HCT116 (cell line): ENCODE measurements around the gene NFKB1. TPM values are rescaled to one million over a fixed set of nuclear protein-coding genes. Genes with fewer than 3 reads are reported as not detected.
A peak's percentile ranks its signal among the peaks of the same experiment; 100 is the strongest.

Experiments used
- ATAC-seq: fragments of 200-7000 bp; cut with Tn5 transposase; 2 replicates; pipeline ENCODE4 v1.9.1; 2020; ENCODE audit warnings: mild to moderate bottlenecking, moderate library complexity
- BruUV-seq: library from RNA; stranded (reverse); fragments of 400-500 nt; replicated peaks from 2 replicates; lab custom pipeline; 2021; lab: Mats Ljungman, UMichigan
- CTCF ChIA-PET: fragments of 300-600 bp; sonication (Branson Sonifier 250); formaldehyde crosslinking; loops from one replicate; lab custom pipeline; 2021; ENCODE audit warnings: antibody characterized with exemption; lab: Charles Lee
- POLR2A ChIA-PET: fragments of 300-600, 350-600 bp; sonication (Branson Sonifier 250); formaldehyde crosslinking; loops from one replicate; lab custom pipeline; 2021; ENCODE audit warnings: antibody characterized with exemption; lab: Charles Lee
- RAD21 ChIA-PET, 2 experiments: fragments of 300-600 bp; sonication (Branson Sonifier 250); formaldehyde crosslinking; loops; one replicate each; lab custom pipeline; 2023; ENCODE audit warnings: low total read pairs in 2 of 2; ENCODE audit not compliant: uncharacterized antibody in 2 of 2, unreplicated experiment in 2 of 2, low non-redundant PET in 1 of 2; lab: Charles Lee
- DNase-seq: peaks from one replicate; pipeline ENCODE4 v3.0.0-alpha.2; 2010; ENCODE audit warnings: low read depth, low spot score
- H2AFZ ChIP-seq: fragments of 200-600 bp; shearing (Covaris generic), sonication (generic); 2 replicates; pipeline ENCODE4 v1.6.1; 2017; ENCODE audit warnings: low read depth, mixed run types, mixed read lengths, antibody characterized with exemption, low read length; ENCODE audit not compliant: poor library complexity, severe bottlenecking
- H3K27ac ChIP-seq: 2 replicates; pipeline ENCODE4 v1.5.1; 2012; ENCODE audit warnings: low read depth, low read length
- H3K27me3 ChIP-seq: fragments of 200-600 bp; sonication (generic); 2 replicates; pipeline ENCODE4 v1.6.1; 2016; ENCODE audit warnings: mixed run types, low read length, mixed read lengths; ENCODE audit not compliant: insufficient read depth
- H3K36me3 ChIP-seq, 2 experiments: fragments of 200-500 bp in 1 of 2; fragments of 200-600 bp in 1 of 2; sonication (Bioruptor generic) in 1 of 2; sonication (generic) in 1 of 2; 2 replicates each; pipeline versions ENCODE4 v1.5.1 to v1.6.1; 2014 to 2016; ENCODE audit warnings: low read length in 2 of 2, inconsistent platforms in 1 of 2, mixed read lengths in 1 of 2, mixed run types in 1 of 2; ENCODE audit not compliant: insufficient read depth in 2 of 2, control insufficient read depth in 1 of 2
- H3K4me1 ChIP-seq, 2 experiments: fragments of 200-600 bp in 1 of 2; sonication (generic) in 1 of 2; 2 replicates each; pipeline versions ENCODE4 v1.5.1 to v1.6.1; 2012 to 2017; ENCODE audit warnings: low read length in 2 of 2, inconsistent platforms in 1 of 2, mild to moderate bottlenecking in 1 of 2, mixed read lengths in 1 of 2, mixed run types in 1 of 2, moderate library complexity in 1 of 2; ENCODE audit not compliant: insufficient read depth in 2 of 2, control insufficient read depth in 1 of 2
- H3K4me2 ChIP-seq: fragments of 200-600 bp; sonication (generic); 2 replicates; pipeline ENCODE4 v1.6.1; 2017; ENCODE audit warnings: mixed run types, low read length, mixed read lengths
- H3K4me3 ChIP-seq, 2 experiments: fragments of 200-600 bp in 1 of 2; sonication (generic) in 1 of 2; replicated peaks in 1 of 2; 2 replicates each; pipeline ENCODE4 v1.5.1; 2011 to 2016; ENCODE audit warnings: low read length in 2 of 2, control low read depth in 1 of 2, low read depth in 1 of 2, mild to moderate bottlenecking in 1 of 2, mixed read lengths in 1 of 2, mixed run types in 1 of 2
- H3K79me2 ChIP-seq: fragments of 200-600 bp; sonication (generic); 2 replicates; pipeline ENCODE4 v1.6.1; 2017; ENCODE audit warnings: mild to moderate bottlenecking, mixed run types, low read length, moderate library complexity, mixed read lengths; ENCODE audit not compliant: insufficient read depth
- H3K9ac ChIP-seq: fragments of 200-600 bp; sonication (generic); 2 replicates; pipeline ENCODE4 v1.6.1; 2016; ENCODE audit warnings: low read length, mixed read lengths
- H3K9me2 ChIP-seq: fragments of 200-600 bp; sonication (generic), shearing (Covaris generic); 2 replicates; pipeline ENCODE4 v1.6.1; 2017; ENCODE audit warnings: mixed run types, mild to moderate bottlenecking, moderate library complexity; ENCODE audit not compliant: insufficient read depth
- H3K9me3 ChIP-seq, 2 experiments: fragments of 200-500 bp in 1 of 2; fragments of 200-600 bp in 1 of 2; sonication (Bioruptor generic) in 1 of 2; sonication (generic) in 1 of 2; 2 replicates each; pipeline ENCODE4 v1.6.1; 2014 to 2017; ENCODE audit warnings: low read length in 2 of 2, mixed read lengths in 2 of 2, inconsistent platforms in 1 of 2, low read depth in 1 of 2, mild to moderate bottlenecking in 1 of 2, mixed run types in 1 of 2, moderate library complexity in 1 of 2; ENCODE audit not compliant: control insufficient read depth in 1 of 2, insufficient read depth in 1 of 2
- H4K20me1 ChIP-seq: fragments of 200-600 bp; sonication (generic), shearing (Covaris generic); 2 replicates; pipeline ENCODE4 v1.6.1; 2017; ENCODE audit warnings: mixed run types, mild to moderate bottlenecking, moderate library complexity; ENCODE audit not compliant: insufficient read depth
- EZH2 ChIP-seq: fragments of 200-600 bp; sonication (generic); IDR thresholded peaks from 2 replicates; pipeline ENCODE4 v1.6.1; 2017; ENCODE audit warnings: antibody characterized with exemption, mixed run types
- POLR2A ChIP-seq: IDR thresholded peaks from 2 replicates; pipeline ENCODE4 v1.7.0; 2011; ENCODE audit warnings: borderline replicate concordance; ENCODE audit not compliant: insufficient read depth, insufficient read length; ENCODE audit errors: extremely low read depth
- POLR2AphosphoS5 ChIP-seq: IDR thresholded peaks from 2 replicates; pipeline ENCODE4 v1.6.1; 2011; ENCODE audit warnings: mild to moderate bottlenecking, low read depth, low read length, moderate library complexity
- YY1 ChIP-seq: IDR thresholded peaks from 2 replicates; pipeline ENCODE4 v1.6.1; 2011; ENCODE audit warnings: low read length, low read depth, moderate library complexity, mild to moderate bottlenecking; ENCODE audit not compliant: insufficient replicate concordance; ENCODE audit errors: extremely low read depth
- ZFX ChIP-seq: fragments of 450-650 bp; IDR thresholded peaks from 2 replicates; pipeline ENCODE4 v1.6.1; 2017
- intact Hi-C: fragments of 100-400 bp; cut with micrococcal nuclease; formaldehyde crosslinking; loops from 2 replicates; pipeline ENCODE4 v1.10.0; 2022
- total RNA-seq: library from RNA; stranded (reverse); gene quantifications from one replicate; pipeline ENCODE4 v1.2.1, GENCODE V29; 2021; ENCODE audit not compliant: unreplicated experiment
- TF ChIP-seq, protein P1 (sequence below), 3 experiments: fragments of 200-600 bp in 1 of 3; sonication (generic) in 1 of 3; IDR thresholded peaks in 2 of 3; conservative IDR thresholded peaks in 1 of 3; 2 replicates each; pipeline ENCODE4 v1.5.1; 2012 to 2017; ENCODE audit warnings: low read depth in 2 of 3, low read length in 2 of 3, antibody characterized with exemption in 1 of 3, borderline replicate concordance in 1 of 3, control low read depth in 1 of 3, mild to moderate bottlenecking in 1 of 3, mixed read lengths in 1 of 3, mixed run types in 1 of 3, moderate library complexity in 1 of 3; ENCODE audit not compliant: insufficient read depth in 1 of 3
- TF ChIP-seq, protein P2 (sequence below): IDR thresholded peaks from 2 replicates; pipeline ENCODE4 v1.6.1; 2012

Gene NFKB1
- total RNA-seq, 1 experiment from 2014 or later: 29.4 TPM

DNA sequence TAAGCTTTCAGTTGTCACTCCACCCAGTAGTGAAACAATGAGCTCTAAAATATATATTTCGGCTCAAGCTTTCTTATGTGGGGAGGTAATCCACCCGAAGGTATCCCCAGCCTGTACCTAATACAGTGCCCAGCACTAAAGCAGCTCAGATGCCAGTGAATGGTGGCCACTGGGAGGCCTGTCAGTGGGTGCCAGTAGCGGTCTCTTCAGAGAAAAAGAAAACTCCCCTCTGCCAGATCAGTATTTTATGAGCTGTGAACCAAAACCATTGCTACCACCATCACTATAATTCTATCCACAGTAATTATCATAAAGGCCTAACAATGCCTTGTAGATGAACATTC lies 835 bp upstream of the NFKB1 start:
- Histone ChIP-seq H2AFZ (peak overlapping the region; percentile 12), H3K9ac (peak overlapping the region; percentile 72), H4K20me1 (no peaks in the 10 kb centered on the region), H3K9me3 (peaks cover 0 to 3% of the 10 kb centered on the region in 2 experiments; a peak in 1 of 4 replicates), H3K79me2 (peaks cover 31% of the 10 kb centered on the region)
- ATAC-seq: peak; percentile 41
- TF ChIP-seq, protein P1, sequence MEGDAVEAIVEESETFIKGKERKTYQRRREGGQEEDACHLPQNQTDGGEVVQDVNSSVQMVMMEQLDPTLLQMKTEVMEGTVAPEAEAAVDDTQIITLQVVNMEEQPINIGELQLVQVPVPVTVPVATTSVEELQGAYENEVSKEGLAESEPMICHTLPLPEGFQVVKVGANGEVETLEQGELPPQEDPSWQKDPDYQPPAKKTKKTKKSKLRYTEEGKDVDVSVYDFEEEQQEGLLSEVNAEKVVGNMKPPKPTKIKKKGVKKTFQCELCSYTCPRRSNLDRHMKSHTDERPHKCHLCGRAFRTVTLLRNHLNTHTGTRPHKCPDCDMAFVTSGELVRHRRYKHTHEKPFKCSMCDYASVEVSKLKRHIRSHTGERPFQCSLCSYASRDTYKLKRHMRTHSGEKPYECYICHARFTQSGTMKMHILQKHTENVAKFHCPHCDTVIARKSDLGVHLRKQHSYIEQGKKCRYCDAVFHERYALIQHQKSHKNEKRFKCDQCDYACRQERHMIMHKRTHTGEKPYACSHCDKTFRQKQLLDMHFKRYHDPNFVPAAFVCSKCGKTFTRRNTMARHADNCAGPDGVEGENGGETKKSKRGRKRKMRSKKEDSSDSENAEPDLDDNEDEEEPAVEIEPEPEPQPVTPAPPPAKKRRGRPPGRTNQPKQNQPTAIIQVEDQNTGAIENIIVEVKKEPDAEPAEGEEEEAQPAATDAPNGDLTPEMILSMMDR (IDR thresholded peaks at IDR 0.05 in 2 of 3, conservative IDR thresholded peaks at IDR 0.05 in 1 of 3; ENCODE audit: borderline replicate concordance in 1 of 3, insufficient read depth in 1 of 3, low read depth in 2 of 3, low read length in 2 of 3): peak in 2 of 3 experiments; percentile 23 to 26; a peak in 1 of 6 replicates
- no peak for TF ChIP-seq YY1
- TF ChIP-seq, protein P2, sequence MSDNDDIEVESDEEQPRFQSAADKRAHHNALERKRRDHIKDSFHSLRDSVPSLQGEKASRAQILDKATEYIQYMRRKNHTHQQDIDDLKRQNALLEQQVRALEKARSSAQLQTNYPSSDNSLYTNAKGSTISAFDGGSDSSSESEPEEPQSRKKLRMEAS: no peak
- TF ChIP-seq, all 23 proteins: peak for 1
- H3K9me2 ChIP-seq: no peaks in the 10 kb centered on the region
- H3K4me3 ChIP-seq: peak overlapping the region; percentile 54 to 70
- no peaks in the 10 kb centered on the region for H3K27me3 ChIP-seq
- H3K27ac ChIP-seq: peak overlapping the region; percentile 94
- DNase-seq: no peak
- TSS peak; percentile 83 for BruUV-seq
- ChIA-PET CTCF (interaction anchor here (1.1 to 1.2 kb wide), 2 partner anchors 69 to 120 kb away, joined by 3 read pairs; no protein-coding TSS in a partner anchor), RAD21 (no interaction called here), POLR2A (no interaction called here)
- H3K4me2 ChIP-seq: peak overlapping the region; percentile 75
- H3K36me3 ChIP-seq: no peaks in the 10 kb centered on the region
- intact Hi-C loops: no loop called here
- peaks cover 15 to 26% of the 10 kb centered on the region in 2 experiments for H3K4me1 ChIP-seq

DNA sequence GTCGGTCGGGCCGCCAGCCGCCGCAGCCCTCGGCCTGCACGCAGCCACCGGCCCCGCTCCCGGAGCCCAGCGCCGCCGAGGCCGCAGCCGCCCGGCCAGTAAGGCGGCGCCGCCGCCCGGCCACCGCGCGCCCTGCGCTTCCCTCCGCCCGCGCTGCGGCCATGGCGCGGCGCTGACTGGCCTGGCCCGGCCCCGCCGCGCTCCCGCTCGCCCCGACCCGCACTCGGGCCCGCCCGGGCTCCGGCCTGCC lies 213 bp downstream of the NFKB1 start:
- peak overlapping the region; percentile 54 to 70 for H3K4me3 ChIP-seq
- ChIA-PET RAD21 (interaction anchor here in 1 of 2 experiments (1.0 kb wide), 1 partner anchor 120 kb away, joined by 12 read pairs; no protein-coding TSS in a partner anchor), POLR2A (no interaction called here), CTCF (no interaction called here)
- no peaks in the 10 kb centered on the region for H3K27me3 ChIP-seq
- H3K36me3 ChIP-seq: no peaks in the 10 kb centered on the region
- peaks cover 15 to 26% of the 10 kb centered on the region in 2 experiments for H3K4me1 ChIP-seq
- no peaks in the 10 kb centered on the region for H4K20me1 ChIP-seq
- no peaks in the 10 kb centered on the region for H3K9me2 ChIP-seq
- no peak for DNase-seq
- no peak overlapping the region for H2AFZ ChIP-seq
- peak overlapping the region; percentile 72 for H3K9ac ChIP-seq
- BruUV-seq: no TSS peak
- peaks cover 0 to 3% of the 10 kb centered on the region in 2 experiments; a peak in 1 of 4 replicates for H3K9me3 ChIP-seq
- TF ChIP-seq EZH2 (no peak), POLR2A (peak; percentile 31), POLR2AphosphoS5 (0 out of 2 replicates have a peak, but pooled peaks have one; percentile 31), ZFX (0 out of 2 replicates have a peak, but pooled peaks have one; percentile 98)
- TF ChIP-seq, protein P2: no peak
- ATAC-seq: peak; percentile 68
- peak overlapping the region; percentile 94 for H3K27ac ChIP-seq
- peak overlapping the region; percentile 78 for H3K4me2 ChIP-seq
- H3K79me2 ChIP-seq: peaks cover 42% of the 10 kb centered on the region
- intact Hi-C loops: no loop called here
